Measurements from ENCODE around the gene ZSCAN20. TPM values are rescaled to one million over a fixed set of nuclear protein-coding genes. Genes with fewer than 3 reads are reported as not detected.

The ZSCAN20 gene
- total RNA-seq, 1 donor from 2014 or later = 7.1 TPM

GRCh38 chr1:33442141-33442540 lies 30.3 kb upstream of the ZSCAN20 start:
- DNase-seq (ENCODE audit: low read depth) = no peak

DNA sequence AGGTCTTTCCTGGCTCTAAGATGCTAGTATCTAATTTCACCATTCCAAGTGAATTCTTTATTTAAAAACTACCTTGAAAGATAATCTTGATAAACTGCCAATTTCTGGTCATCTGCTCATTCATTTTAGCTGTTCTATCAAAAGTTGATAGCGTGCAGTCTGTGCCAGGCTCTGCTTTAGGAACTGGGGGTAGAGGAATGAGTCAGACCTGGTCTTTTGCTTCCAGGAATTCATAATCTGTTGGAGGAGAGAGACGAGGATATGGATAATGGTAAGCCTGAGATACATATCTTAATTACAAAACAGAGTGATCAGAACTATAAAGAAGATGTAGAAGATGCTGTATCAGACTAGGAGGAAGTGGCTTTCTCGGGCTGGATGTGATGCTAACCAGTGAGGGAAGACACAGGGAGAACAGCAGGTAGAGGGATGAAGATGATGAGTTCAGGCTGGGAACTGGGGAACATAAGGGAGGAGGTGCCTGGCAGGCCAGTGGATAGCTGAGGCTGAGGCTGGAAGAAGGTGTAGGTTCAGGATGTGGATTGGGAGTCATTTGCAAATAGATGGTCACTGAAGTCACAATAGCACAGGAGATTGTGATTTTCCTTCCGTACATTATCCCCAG lies 29.3 kb upstream of the ZSCAN20 start:
- Histone ChIP-seq H3K4me3 (ENCODE audit: low read depth, low read length) (no peak overlapping the region), H3K27me3 (ENCODE audit: control insufficient read depth, insufficient read depth, low read length) (no peaks in the 10 kb centered on the region), H3K36me3 (ENCODE audit: control insufficient read depth, insufficient read depth, low read length) (no peaks in the 10 kb centered on the region)
- no peak for TF ChIP-seq CTCF (IDR thresholded peaks at IDR 0.05; ENCODE audit: insufficient read depth, low read length, poor library complexity, severe bottlenecking)
- no peak for DNase-seq (ENCODE audit: low read depth)

More at GRCh38 chr1:33442141-33442540, 30.3 kb upstream of the ZSCAN20 start:
- H3K4me3 ChIP-seq (ENCODE audit: low read depth, low read length) = no peak overlapping the region
- H3K36me3 ChIP-seq (ENCODE audit: control insufficient read depth, insufficient read depth, low read length) = no peaks in the 10 kb centered on the region
- no peaks in the 10 kb centered on the region for H3K27me3 ChIP-seq (ENCODE audit: control insufficient read depth, insufficient read depth, low read length)
- TF ChIP-seq CTCF (IDR thresholded peaks at IDR 0.05; ENCODE audit: insufficient read depth, low read length, poor library complexity, severe bottlenecking) = no peak

DNA sequence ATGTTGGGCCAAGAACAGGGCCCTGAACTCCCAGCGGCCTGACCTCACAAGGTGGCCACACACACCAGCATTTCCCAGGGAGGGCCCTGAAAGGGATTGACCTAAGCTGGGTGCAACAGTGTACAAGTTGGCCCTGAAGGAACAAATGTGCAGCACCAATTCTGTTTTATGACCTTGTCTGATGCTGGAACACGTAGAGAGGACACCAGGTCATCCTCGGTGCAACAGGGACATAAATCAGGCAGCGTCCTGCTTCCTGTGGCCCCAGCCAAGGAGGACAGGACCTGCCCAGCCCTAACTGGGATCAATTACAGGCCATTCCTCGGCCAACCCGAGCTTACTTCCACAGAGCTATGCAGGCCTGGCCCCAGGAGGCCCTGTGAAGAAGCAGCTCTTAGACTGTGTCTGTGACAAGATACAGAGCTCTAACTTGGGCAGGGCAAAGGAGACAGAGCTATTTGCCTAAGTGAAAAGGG lies 28.7 kb upstream of the ZSCAN20 start:
- no peak for TF ChIP-seq CTCF (IDR thresholded peaks at IDR 0.05; ENCODE audit: insufficient read depth, low read length, poor library complexity, severe bottlenecking)
- no peak for DNase-seq (ENCODE audit: low read depth)

GRCh38 chr1:33445108-33445507 lies 27.3 kb upstream of the ZSCAN20 start:
- DNase-seq (ENCODE audit: low read depth) = no peak
- no peaks in the 10 kb centered on the region for H3K36me3 ChIP-seq (ENCODE audit: control insufficient read depth, insufficient read depth, low read length)
- no peak for TF ChIP-seq CTCF (IDR thresholded peaks at IDR 0.05; ENCODE audit: insufficient read depth, low read length, poor library complexity, severe bottlenecking)
- no peaks in the 10 kb centered on the region for H3K27me3 ChIP-seq (ENCODE audit: control insufficient read depth, insufficient read depth, low read length)
- no peak overlapping the region for H3K4me3 ChIP-seq (ENCODE audit: low read depth, low read length)

More for the DNA sequence above, 28.7 kb upstream of the ZSCAN20 start:
- H3K27me3 ChIP-seq (ENCODE audit: control insufficient read depth, insufficient read depth, low read length) = no peaks in the 10 kb centered on the region
- no peak overlapping the region for H3K4me3 ChIP-seq (ENCODE audit: low read depth, low read length)
- H3K36me3 ChIP-seq (ENCODE audit: control insufficient read depth, insufficient read depth, low read length) = no peaks in the 10 kb centered on the region

DNA sequence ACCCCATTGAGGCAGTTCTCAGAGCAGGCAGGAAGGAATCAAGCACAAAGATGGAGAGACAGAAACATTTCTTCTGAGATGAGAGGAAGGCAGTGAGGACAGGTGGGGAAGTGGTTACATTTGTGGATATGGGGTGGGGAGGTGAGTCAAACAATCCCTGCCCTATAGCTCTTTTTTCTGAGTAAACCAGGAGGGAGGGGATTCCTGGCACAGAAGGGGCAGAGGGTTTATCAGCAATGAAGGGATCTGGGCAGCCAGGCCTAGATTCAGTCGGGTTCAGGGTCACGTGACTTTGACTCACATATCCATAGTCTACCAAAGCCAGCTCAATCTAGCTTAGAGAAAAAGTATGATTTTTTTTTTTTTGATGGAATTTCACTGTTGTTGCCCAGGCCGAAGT lies 25.9 kb upstream of the ZSCAN20 start:
- DNase-seq (ENCODE audit: low read depth) = no peak
- no peak for TF ChIP-seq CTCF (IDR thresholded peaks at IDR 0.05; ENCODE audit: insufficient read depth, low read length, poor library complexity, severe bottlenecking)
- no peaks in the 10 kb centered on the region for H3K36me3 ChIP-seq (ENCODE audit: control insufficient read depth, insufficient read depth, low read length)
- H3K27me3 ChIP-seq (ENCODE audit: control insufficient read depth, insufficient read depth, low read length) = no peaks in the 10 kb centered on the region
- H3K4me3 ChIP-seq (ENCODE audit: low read depth, low read length) = no peak overlapping the region
